ENCODE results near the gene ADAMTS12. TPM values are rescaled to one million over a fixed set of nuclear protein-coding genes. Genes with fewer than 3 reads are reported as not detected.

Gene ADAMTS12
- total RNA-seq, 1 experiment from 2014 or later: 0.15 TPM

- no peaks in the 10 kb centered on the region for H3K4me1 ChIP-seq (ENCODE audit: control insufficient read depth, insufficient read depth, low read length)
- ATAC-seq (no peak), DNase-seq (ENCODE audit: low read depth, low spot score) (no peak)
- ChIA-PET CTCF (no interaction called here), POLR2A (no interaction called here)
- in situ Hi-C loops (cut with HindIII; ENCODE audit: low pct_unique_long_range_greater_than_20kb, low sequenced_read_pairs) (no loop called here), intact Hi-C loops (cut with micrococcal nuclease; ENCODE audit: unreplicated experiment) (loop anchor here (10.0 kb wide), 1 partner anchor 355 kb away; the partner anchor contains the start of gene RXFP3)
- BruUV-seq (replicated peaks): no TSS peak
- TF ChIP-seq REST (IDR thresholded peaks at IDR 0.05; ENCODE audit: insufficient read depth in 1 of 2, low read depth in 2 of 2, low read length in 1 of 2): no peak
- no peak for TF ChIP-seq POLR2AphosphoS5 (IDR thresholded peaks at IDR 0.05; ENCODE audit: low read depth, low read length)
- no peak for TF ChIP-seq TCF7L2 (IDR thresholded peaks at IDR 0.05; ENCODE audit: low read depth, low read length)
- TF ChIP-seq SIN3A (IDR thresholded peaks at IDR 0.05; ENCODE audit: borderline replicate concordance, insufficient read depth, low read depth, low read length): no peak
- no peak for TF ChIP-seq CTCF (IDR thresholded peaks at IDR 0.05)
- H3K27me3 ChIP-seq (ENCODE audit: control insufficient read depth, insufficient read depth, low read length): no peaks in the 10 kb centered on the region
- H3K4me3 ChIP-seq (ENCODE audit: low read depth in 2 of 2, low read length in 2 of 2): no peak overlapping the region
- no peak overlapping the region for H3K27ac ChIP-seq (ENCODE audit: low read length)
- H3K36me3 ChIP-seq (ENCODE audit: control insufficient read depth, insufficient read depth, low read length): no peaks in the 10 kb centered on the region
- H3K9me3 ChIP-seq (ENCODE audit: control insufficient read depth, insufficient read depth, low read depth, low read length): no peaks in the 10 kb centered on the region
These were observed 312.0 kb downstream of the ADAMTS12 start for GRCh38 chr5:33579789-33580188.

- no peaks in the 10 kb centered on the region for H3K36me3 ChIP-seq (ENCODE audit: control insufficient read depth, insufficient read depth, low read length)
- DNase-seq (ENCODE audit: low read depth, low spot score): no peak
- no TSS peak for BruUV-seq (replicated peaks)
- H3K27ac ChIP-seq (ENCODE audit: low read length): no peak overlapping the region
- no peaks in the 10 kb centered on the region for H3K4me1 ChIP-seq (ENCODE audit: control insufficient read depth, insufficient read depth, low read length)
- H3K4me3 ChIP-seq (ENCODE audit: low read depth in 2 of 2, low read length in 2 of 2): no peak overlapping the region
- intact Hi-C loops (cut with micrococcal nuclease; ENCODE audit: unreplicated experiment) (no loop called here), in situ Hi-C loops (cut with HindIII; ENCODE audit: low pct_unique_long_range_greater_than_20kb, low sequenced_read_pairs) (no loop called here)
- H3K27me3 ChIP-seq (ENCODE audit: control insufficient read depth, insufficient read depth, low read length): no peaks in the 10 kb centered on the region
- H3K9me3 ChIP-seq (ENCODE audit: control insufficient read depth, insufficient read depth, low read depth, low read length): no peaks in the 10 kb centered on the region
- TF ChIP-seq POLR2AphosphoS5 (IDR thresholded peaks at IDR 0.05; ENCODE audit: low read depth, low read length) (no peak), REST (IDR thresholded peaks at IDR 0.05; ENCODE audit: insufficient read depth in 1 of 2, low read depth in 2 of 2, low read length in 1 of 2) (no peak), SIN3A (IDR thresholded peaks at IDR 0.05; ENCODE audit: borderline replicate concordance, insufficient read depth, low read depth, low read length) (no peak)
- ChIA-PET POLR2A (no interaction called here), CTCF (no interaction called here)
- no peak for ATAC-seq
These were observed 312.6 kb downstream of the ADAMTS12 start for GRCh38 chr5:33579152-33579551.
